Osteoblast (primary cell): ENCODE results near the gene LIPC. TPM values are rescaled to one million over a fixed set of nuclear protein-coding genes. Genes with fewer than 3 reads are reported as not detected.

Experiments
- DNase-seq: peaks from one replicate; pipeline ENCODE4 v3.0.0; 2011; ENCODE audit warnings: low spot score, mixed read lengths; ENCODE audit not compliant: insufficient read length; ENCODE audit errors: missing footprints
- H2AFZ ChIP-seq: 2 replicates; pipeline ENCODE4 v1.6.0; 2011; ENCODE audit warnings: mild to moderate bottlenecking, low read length
- H3K27ac ChIP-seq: 2 replicates; pipeline ENCODE4 v1.5.1; 2011; ENCODE audit warnings: mild to moderate bottlenecking, low read depth, low read length, moderate library complexity
- H3K27me3 ChIP-seq: 2 replicates; pipeline ENCODE4 v1.6.0; 2012; ENCODE audit warnings: mild to moderate bottlenecking, control low read depth, inconsistent platforms, low read length, moderate library complexity; ENCODE audit not compliant: insufficient read depth
- H3K36me3 ChIP-seq: 2 replicates; pipeline ENCODE4 v1.5.1; 2011; ENCODE audit warnings: mild to moderate bottlenecking, low read length, control low read depth, moderate library complexity; ENCODE audit not compliant: insufficient read depth
- H3K4me1 ChIP-seq: 2 replicates; pipeline ENCODE4 v1.5.1; 2011; ENCODE audit warnings: mild to moderate bottlenecking, low read length, control low read depth, moderate library complexity; ENCODE audit not compliant: insufficient read depth
- H3K4me2 ChIP-seq: 2 replicates; pipeline ENCODE4 v1.6.0; 2011; ENCODE audit warnings: mild to moderate bottlenecking, low read length; ENCODE audit not compliant: insufficient read depth
- H3K4me3 ChIP-seq: fragments of 200-600 bp; sonication (generic); 3 replicates; pipeline ENCODE4 v1.5.1; 2012; ENCODE audit warnings: mild to moderate bottlenecking, low read length, inconsistent platforms; ENCODE audit not compliant: insufficient read depth
- H3K79me2 ChIP-seq: 2 replicates; pipeline ENCODE4 v1.6.0; 2012; ENCODE audit warnings: mild to moderate bottlenecking, low read length, control low read depth, inconsistent platforms; ENCODE audit not compliant: insufficient read depth
- H3K9me3 ChIP-seq: 2 replicates; pipeline ENCODE4 v1.5.1; 2011; ENCODE audit warnings: low read depth, low read length, control low read depth
- H4K20me1 ChIP-seq: 2 replicates; pipeline ENCODE4 v1.6.0; 2012; ENCODE audit warnings: mild to moderate bottlenecking, low read length, control low read depth; ENCODE audit not compliant: insufficient read depth
- CTCF ChIP-seq: IDR thresholded peaks from 2 replicates; pipeline ENCODE4 v1.5.1; 2011; ENCODE audit warnings: mild to moderate bottlenecking, low read depth, low read length, moderate library complexity; ENCODE audit errors: extremely low read depth
- total RNA-seq: library from RNA; depleted of rRNA; stranded (reverse); fragments of >200 nt; gene quantifications from 2 replicates; pipeline ENCODE4 v1.2.3, GENCODE V29; 2012

LIPC gene
- total RNA-seq, 1 donor = 1.1 TPM

- Histone ChIP-seq H3K4me3 (no peak overlapping the region), H3K27me3 (no peaks in the 10 kb centered on the region), H3K4me2 (no peak overlapping the region), H3K36me3 (no peaks in the 10 kb centered on the region), H3K4me1 (no peaks in the 10 kb centered on the region), H3K79me2 (no peaks in the 10 kb centered on the region), H3K9me3 (no peaks in the 10 kb centered on the region), H4K20me1 (no peaks in the 10 kb centered on the region), H2AFZ (no peak overlapping the region), H3K27ac (no peak overlapping the region)
- no peak for TF ChIP-seq CTCF
- peak; percentile 22 for DNase-seq
Observed at GRCh38 chr15:58483376-58483775, 51.6 kb downstream of the LIPC start.

GRCh38 chr15:58484791-58485600 is 53.2 kb downstream of the LIPC start:
- H3K79me2 ChIP-seq = no peaks in the 10 kb centered on the region
- DNase-seq = no peak
- H3K36me3 ChIP-seq = no peaks in the 10 kb centered on the region
- no peaks in the 10 kb centered on the region for H3K9me3 ChIP-seq
- H4K20me1 ChIP-seq = no peaks in the 10 kb centered on the region
- no peak overlapping the region for H3K4me3 ChIP-seq
- H3K4me2 ChIP-seq = no peak overlapping the region
- TF ChIP-seq CTCF = no peak
- H3K4me1 ChIP-seq = no peaks in the 10 kb centered on the region
- no peaks in the 10 kb centered on the region for H3K27me3 ChIP-seq
- no peak overlapping the region for H2AFZ ChIP-seq
- H3K27ac ChIP-seq = no peak overlapping the region

- Histone ChIP-seq H3K9me3 (no peaks in the 10 kb centered on the region), H3K27me3 (no peaks in the 10 kb centered on the region), H3K4me1 (no peaks in the 10 kb centered on the region), H3K4me3 (no peak overlapping the region), H2AFZ (no peak overlapping the region), H3K79me2 (no peaks in the 10 kb centered on the region), H4K20me1 (no peaks in the 10 kb centered on the region), H3K36me3 (no peaks in the 10 kb centered on the region), H3K4me2 (no peak overlapping the region), H3K27ac (no peak overlapping the region)
- no peak for DNase-seq
- no peak for TF ChIP-seq CTCF
Observed at GRCh38 chr15:58486062-58486461, 54.3 kb downstream of the LIPC start.

- no peak for TF ChIP-seq CTCF
- DNase-seq = no peak
- no peaks in the 10 kb centered on the region for H3K9me3 ChIP-seq
- H4K20me1 ChIP-seq = no peaks in the 10 kb centered on the region
- no peak overlapping the region for H2AFZ ChIP-seq
- no peaks in the 10 kb centered on the region for H3K36me3 ChIP-seq
- no peak overlapping the region for H3K27ac ChIP-seq
- no peaks in the 10 kb centered on the region for H3K4me1 ChIP-seq
- no peak overlapping the region for H3K4me2 ChIP-seq
- H3K79me2 ChIP-seq = no peaks in the 10 kb centered on the region
- no peak overlapping the region for H3K4me3 ChIP-seq
- no peaks in the 10 kb centered on the region for H3K27me3 ChIP-seq
Observed at GRCh38 chr15:58486564-58486963, 54.8 kb downstream of the LIPC start.
